Limb (tissue), 2 donors: ENCODE data around the gene SYT12.

Experiments
- DNase-seq, 2 donors: peaks; one replicate each; pipeline ENCODE4 v3.0.0-alpha.2; 2016; ENCODE audit errors: extremely low spot score in 2 of 2

Gene SYT12

DNA sequence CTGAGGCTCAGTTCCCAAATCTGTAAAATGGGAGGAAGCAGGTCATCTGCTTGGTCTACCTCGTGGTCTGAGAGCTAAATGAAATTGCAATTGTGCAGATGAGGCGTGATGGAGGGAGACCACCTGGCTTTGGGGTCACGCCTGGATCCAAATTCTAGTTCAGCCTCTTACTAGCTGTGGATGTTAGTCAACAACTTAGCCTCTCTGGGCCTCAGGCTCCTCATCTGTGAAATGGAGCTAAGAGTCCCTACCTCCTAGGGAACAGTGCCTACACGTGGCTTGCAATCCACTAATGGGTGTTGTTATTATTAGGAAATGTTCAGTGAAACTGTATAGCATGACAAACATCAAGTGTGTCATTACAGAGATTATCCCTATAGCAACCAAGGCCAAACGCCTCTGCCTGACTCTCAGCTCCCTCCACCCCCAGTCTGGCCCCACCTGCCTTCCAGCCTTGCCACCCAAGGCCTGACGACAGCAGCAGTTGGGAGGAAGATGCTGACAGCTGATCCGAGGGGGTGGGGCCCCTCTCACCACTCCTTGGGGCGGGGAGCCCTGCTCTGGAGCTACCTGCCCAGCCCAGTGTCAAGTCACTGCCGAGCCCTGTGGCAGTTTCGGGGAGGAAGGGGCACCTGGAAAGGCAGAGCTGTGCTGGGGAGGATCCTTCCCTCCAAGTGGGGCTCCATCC is 32.0 kb downstream of the SYT12 start:
- peak in 1 of 2 donors; percentile 57 for DNase-seq

DNA sequence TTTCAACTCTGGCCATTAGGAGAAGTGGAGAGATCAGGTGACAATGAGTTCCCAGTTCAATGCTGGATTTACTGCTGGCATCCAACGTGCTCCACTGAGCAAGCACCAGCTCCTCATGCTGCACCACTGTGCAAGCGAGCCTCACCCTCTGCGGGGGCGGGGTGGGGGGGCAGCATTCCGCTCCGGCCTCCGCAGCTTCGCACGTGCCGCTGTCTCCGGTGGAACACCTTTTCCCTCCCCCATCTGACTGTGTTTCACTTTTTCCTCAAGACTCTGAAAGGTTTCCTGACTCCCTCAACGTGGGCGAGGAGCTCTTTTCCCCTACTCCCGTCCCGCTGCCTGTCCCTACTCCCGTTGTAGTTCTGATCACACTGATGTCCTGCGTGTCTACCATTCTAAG is 32.9 kb downstream of the SYT12 start:
- DNase-seq: no peak

DNA sequence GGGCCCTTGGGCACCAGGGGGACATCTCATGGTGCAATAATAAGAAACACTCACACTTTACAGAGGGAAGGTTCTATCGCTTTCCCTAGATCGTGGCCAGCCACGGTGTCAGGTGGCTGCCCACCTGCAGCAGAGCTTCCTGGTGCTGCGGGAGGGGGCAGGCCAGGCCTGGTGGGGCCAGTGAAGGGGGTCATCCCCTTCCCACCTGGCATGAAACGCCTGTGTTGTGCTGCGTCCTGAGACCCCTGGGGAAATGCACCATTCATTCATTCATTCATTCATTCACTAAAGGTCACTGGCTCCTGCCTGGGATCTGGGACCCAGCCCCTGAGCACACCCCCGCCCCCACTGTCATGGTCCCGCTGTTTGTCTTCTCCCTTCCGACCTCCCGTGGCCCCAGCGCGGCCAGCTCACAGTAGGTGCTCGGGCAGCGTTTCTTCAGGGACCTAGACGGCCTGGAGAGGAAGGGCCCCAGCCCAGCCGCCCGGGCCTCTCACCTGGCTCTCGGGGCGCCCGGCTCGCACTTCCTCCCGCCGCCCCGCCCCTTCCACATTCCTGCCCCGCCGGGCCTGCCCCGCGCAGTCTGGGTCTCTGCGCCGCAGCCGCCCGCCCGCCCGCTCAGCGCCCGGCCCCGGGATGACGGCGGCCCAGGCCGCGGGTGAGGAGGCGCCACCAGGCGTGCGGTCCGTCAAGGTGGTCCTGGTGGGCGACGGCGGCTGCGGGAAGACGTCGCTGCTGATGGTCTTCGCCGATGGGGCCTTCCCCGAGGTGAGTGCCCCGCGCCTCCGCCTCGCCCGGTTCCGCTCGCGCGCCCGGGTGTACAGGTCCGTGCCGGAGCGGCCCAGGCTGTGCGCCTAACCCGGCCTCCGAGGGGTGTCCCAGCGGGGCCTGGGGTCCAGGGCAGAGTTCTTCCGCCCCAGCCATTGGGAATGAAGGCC is 33.6 kb downstream of the SYT12 start, which contains the start of gene RHOD:
RHOD (plus strand) TSS at position 581 of the 938 bp plus-strand sequence; CDS start at position 637, 56 bp downstream.
- DNase-seq: peak in 1 of 2 donors; percentile 63

DNA sequence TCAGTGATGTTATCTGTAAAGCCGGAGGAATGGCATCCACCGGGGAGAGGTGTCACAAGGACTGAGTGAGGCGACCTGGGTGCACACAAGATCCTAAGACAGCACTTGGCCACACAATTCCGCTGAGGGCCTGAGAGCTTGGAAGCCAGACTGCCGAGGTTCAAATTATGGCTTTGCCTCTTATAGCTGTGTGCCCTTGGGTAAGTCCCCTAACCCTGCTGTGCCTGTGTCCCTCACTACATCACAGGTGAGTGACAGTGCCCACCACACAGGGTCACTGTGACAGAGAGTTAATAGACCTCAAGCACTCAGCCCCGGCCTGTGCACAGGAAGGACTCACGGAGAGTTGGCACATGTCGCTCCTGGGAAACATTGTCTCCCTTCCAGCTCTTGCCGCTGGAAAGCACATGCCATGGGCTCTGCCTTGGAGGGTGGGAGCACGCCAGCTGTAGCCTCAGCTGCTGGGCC is 34.3 kb downstream of the SYT12 start:
- DNase-seq: no peak

DNA sequence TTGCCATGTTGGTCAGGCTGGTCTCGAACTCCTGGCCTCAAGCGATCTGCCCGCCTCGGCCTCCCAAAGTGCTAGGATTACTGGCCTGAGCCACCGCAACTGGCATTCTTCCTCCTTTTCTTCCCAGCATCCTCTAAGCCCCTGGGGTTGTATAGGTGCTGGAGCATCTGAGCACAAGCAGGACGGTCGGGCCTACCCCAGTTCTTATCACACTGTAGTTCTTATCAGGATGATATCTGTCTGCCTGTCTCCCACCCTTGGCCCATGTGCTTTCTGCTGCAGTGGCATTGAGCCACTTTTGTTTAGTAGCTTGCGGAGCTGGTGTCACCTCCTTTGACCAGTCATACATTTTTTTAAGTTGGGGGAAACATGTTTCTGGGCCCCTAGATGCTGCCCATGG is 35.6 kb downstream of the SYT12 start:
- no peak for DNase-seq

DNA sequence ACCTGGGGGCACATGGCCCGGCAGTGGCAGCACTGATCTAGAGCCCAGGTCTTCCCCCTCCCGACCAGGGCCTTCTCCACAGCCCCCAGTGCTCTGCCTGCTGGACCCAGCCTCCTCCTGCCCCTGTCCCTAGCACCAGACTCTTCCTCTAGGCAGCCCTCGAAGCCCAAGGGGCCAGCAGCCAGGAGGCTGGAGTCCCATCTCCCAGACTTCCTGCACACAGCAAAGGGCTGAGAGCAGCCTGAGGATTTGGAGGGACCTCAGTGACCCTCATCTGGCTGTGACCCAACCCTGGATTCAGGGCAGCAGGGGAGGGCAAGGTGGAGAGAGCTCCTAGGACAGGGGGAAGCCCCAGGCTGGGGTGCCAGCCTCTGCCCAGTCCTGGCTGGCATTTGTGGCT is 36.7 kb downstream of the SYT12 start:
- DNase-seq: no peak

DNA sequence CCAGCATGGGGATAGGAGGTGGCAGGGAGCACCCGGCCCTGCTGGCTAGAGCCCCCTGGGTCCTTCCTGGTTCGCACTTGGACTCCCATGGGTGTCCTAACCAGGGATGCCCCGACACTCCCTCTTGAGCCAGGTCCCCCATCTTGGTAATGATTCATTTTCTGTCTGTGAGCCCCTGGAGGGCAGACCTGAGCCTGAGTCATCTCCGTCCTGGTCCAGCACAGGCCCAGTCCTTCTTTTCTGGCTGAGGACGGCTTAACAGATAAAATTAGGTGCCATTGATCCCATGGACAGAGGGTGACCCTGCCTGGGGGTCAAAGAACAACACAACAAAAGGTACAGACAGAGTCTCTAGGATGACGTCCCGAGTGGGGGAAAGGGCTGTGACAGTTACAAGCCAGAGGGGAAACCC is 37.2 kb downstream of the SYT12 start:
- DNase-seq: no peak

DNA sequence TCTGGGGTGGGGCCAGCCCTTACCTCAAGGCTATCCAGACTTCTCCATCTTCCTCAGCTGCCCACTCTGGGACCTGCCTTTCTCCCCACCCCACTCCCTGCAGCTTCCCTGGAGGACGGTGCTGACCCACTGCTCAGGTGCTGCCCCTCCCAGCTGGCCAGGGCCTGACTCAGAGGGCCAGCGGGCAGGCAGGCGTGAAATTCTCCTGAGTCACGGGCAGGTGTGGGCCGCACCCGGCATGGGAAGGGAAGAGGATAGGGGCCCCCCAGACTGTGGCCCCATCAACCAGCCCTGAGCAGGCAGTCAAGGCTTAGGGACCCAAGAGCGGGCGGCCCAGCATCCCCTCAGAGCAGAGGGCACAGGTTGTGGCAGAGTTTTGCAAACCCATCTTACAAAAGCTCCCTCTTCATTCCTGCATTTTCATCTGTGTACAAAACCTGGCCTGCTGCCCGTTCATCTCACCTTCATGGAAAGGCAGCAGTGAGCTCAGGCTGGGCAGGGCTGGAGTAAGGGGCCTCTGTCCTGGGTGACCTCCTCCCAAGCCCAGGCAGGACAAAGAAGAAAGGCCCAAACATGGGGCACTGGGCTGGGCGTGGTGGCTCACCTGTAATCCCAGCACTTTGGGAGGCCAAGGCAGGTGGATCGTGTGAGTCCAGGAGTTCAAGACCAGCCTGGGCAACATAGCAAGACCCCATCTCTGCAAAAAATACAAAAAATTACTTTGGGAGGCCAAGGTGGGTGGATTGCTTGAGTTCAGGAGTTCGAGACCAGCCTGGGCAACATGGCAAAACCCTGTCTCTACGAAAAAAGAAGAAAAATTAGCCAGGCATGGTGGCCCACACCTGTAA is 39.8 kb downstream of the SYT12 start:
- DNase-seq: no peak

DNA sequence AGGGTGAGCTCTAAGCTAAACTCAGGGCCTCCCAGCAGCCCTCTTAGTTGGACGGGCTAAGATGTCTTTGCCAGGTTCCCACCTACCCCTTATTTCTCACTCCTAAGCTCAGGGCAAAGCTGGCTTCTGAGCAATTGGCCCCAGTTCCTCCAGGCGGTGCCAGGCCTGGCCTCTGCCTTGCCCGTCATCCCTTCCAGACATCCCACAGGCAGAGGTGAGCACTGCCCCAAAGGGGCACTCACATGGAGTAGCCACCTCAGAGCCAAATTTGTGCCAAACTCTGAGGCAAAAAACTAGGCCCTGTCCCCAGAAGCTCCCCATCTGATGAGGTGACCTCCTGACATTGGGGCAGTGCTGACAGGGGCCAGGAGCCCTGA is 43.4 kb downstream of the SYT12 start:
- no peak for DNase-seq

DNA sequence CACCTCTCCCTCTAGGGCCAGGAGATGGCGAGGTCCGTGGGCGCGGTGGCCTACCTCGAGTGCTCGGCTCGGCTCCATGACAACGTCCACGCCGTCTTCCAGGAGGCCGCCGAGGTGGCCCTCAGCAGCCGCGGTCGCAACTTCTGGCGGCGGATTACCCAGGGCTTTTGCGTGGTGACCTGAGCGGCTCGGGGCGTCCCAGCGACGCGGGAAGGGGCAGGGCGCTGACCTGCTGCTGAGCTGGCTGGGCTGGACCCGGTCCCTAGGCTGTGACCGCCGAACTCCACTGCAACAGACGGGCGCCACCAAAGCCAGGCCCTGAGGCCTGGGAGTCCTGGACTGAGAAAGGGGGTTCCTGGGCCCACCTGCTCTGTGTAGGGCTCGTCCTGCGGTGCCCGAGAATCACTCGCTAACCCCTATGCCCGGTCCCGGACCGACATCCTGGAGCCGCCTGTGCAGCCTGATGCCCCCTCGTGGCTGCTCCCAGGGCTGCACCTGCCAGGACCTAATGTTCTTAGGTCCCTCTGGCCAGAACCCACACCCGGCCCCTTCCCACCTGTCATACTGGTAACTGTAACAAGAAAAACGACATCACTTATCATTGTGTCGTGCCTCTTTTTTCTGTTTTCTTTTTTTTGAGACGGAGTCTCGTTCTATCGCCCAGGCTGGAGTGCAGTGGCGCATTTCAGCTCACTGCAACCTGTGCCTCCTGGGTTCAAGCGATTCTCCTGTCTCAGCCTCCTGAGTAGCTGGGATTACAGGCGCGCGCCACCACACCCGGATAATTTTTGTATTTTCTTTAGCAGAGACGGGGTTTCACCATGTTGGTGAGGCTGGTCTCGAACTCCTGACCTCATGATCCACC is 48.7 kb downstream of the SYT12 start:
- DNase-seq: peak in 1 of 2 donors; percentile 79

DNA sequence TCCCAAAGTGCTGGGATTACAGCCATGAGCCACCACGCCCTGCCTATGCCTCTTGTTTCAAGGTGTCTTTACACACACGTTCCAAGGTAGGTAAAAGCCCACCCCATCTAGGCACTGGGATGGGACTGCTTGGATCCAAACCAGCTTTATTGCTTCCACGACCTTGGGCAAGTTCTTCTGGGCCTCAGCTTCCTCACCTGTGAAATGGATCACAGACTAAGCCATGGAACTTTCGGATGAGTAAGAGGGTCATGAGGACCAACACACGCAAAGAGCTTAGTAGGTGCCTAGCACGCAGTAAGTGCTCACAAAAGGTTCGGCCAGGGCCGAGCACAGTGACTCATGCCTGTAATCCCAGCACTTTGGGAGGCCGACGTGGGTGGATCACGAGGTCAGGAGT is 49.4 kb downstream of the SYT12 start:
- DNase-seq: no peak

DNA sequence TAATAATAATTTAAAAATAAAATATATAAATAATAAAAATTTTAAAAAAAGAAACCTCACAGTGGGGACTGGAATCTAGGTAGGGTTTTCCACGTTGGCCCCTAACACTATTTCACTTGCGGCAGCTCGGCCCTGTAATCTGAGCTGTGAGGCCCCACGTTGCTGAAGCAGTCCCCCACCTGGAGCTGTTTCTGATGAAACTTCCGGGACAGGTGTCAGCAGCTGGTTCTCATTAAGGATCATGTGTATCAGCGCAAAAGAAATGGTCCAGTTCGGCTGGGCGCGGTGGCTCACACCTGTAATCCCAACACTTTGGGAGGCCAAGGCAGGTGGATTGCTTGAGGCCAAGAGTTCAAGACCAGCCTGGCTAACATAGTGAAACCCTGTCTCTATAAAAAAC is 51.0 kb downstream of the SYT12 start:
- DNase-seq: no peak

DNA sequence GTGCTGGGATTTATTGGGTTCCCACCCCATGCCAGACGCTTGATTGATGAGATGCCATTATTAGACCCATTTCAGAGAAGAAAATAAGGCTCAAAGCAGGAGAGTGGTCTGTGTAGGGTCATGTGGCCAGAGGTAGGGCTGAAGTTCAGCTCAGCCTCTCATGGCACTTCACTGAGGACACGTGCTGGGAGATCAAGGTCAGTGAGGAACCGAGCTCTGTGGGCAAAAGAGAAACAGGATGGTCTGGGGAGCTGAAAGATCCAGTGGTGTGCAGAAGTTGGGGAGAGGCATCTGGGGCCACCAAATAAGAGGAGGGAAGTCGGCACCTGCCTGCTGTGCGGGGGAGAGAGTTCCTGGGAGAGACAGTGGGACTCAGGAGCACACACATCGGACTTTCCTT is 53.3 kb downstream of the SYT12 start:
- DNase-seq: no peak

DNA sequence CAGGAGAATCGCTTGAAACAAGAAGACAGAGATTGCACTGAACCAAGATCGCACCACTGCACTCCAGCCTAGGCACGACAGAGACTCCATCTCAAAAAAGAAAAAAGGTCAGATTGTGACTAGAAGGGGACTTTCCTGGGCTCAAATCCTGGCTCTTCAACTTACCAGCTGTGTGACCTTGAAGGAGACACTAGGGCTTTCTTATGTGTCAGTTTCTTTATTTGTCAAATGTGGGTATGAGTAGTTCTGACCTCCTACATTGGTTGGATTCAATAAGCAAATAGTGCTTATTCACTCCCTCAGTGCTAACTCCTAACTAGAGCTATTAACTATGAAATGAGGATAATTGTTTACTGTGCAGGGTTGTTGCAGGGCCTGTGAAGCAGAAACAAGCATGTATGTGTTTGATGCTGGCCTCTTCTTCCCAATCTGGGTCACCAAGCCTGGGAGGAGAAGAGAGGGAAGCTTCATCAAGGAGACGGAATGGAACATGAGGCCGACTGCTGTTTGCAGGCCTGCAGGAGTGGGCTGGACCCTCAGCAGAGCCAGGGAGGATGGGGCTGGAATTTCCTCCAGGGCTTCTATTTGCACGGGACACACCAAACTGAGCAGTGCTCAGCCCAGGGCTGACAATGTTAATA is 56.3 kb downstream of the SYT12 start:
- no peak for DNase-seq

DNA sequence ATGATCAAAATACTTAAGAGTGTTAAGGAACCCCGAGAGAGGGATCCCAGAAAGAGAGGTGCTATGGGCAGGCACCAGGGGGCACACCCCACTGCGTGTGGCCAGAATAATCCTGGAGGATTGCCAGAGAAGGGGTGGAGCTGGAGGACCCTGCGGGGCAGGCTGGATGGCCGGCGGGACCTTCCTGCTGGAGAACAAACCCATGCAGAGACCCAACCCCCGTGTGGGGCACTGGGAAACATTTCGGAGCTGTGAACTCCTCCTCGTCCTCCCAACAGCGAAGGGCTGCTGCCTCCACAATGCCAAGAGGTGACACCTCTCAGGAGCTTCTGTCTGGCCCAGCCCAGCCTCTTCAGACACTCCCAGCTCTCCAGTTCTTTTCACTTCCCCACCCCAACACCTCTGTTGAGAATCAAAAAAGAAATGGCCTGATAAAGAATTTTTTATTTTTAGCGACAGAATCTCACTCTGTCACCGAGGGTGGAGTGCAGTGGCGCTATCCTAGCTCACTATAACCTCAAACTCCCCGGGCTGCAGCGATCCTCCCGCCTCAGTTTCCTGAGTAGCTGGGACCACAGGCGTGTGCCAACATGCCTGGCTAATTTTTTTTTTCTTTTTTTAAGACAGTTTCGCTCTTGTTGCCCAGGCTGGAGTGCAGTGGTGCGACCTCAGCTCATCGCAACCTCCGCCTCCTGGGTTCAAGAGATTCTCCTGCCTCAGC is 59.3 kb downstream of the SYT12 start:
- peak in 1 of 2 donors; percentile 43 for DNase-seq

DNA sequence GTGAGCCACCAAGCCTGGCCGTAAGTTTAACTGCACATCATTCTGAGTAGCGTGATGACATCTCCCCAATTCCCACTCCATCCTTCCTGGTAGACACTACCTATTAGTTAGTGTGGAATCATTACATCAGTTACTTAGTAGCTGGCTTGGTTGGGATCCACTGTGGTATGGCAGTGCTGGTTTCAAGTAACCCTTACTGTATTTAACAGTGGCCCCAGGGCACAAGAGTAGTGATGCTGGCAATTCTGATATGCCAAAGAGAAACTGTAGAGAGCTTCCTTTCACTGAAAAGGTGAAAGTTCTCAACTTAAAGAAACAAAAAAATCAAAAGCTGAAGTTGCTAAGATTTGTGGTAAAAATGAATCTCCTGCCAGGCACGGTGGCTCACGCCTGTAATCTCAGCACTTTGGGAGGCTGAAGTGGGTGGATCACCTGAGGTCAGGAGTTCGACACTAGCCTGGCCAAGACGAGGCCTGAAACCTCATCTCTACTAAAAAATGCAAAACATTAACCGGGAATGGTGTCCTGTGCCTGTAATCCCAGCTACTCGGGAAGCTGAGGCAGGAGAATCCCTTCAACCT is 60.9 kb downstream of the SYT12 start:
- no peak for DNase-seq

DNA sequence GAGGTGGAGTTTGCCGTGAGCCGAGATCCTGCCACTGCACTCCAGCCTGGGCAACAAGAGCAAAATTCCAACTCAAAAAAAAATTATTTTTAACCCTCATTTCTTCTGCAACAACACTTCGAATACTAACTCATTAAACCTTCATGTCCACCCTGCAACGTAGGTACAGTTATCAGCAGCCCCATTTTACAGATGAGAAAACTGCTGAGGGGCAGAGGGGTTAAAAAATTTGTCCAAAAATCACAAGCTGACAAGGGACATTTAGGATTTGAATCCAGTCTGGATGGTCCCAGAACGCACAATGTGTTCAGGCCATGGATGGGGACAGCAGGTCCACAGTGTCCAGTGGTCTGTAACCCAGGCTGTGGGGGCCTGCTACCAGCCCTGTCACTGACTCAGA is 62.7 kb downstream of the SYT12 start:
- DNase-seq: no peak

DNA sequence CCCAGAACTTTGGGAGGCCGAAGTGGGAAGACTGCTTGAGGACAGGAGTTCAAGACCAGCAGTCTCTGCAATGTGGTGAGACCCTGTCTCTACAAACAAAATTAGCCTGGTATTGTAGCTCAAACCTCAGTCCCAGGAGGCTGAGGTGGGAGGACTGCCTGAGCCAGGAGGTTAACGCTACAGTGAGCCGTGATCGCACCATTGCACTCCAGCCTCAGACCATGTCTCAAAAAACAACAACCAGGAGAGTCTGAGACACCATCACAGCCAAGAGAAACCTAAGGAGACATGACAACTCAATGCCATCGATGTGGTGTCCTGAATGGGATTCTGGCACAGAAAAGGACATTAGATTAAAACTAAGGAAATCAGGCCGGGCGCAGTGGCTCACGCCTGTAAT is 67.8 kb downstream of the SYT12 start:
- no peak for DNase-seq

DNA sequence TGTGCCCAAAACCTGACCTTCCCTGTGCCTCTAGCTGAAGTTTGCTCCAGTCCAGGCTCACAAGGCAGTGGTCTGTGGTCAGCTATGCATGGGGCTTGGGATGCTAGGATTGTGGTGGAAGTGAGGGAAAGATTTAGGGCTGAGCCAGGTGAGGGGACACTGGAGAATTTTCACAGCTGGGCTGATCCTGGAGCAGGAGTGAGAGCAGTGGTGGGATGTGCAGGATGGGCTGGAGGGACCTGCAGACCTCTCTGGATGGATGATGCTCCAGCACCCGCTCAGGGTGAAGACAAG is 72.2 kb downstream of the SYT12 start:
- DNase-seq: no peak
